Stimulated activated naive CD8-positive, alpha-beta T cell treated with anti-CD3 and anti-CD28 coated beads, Interleukin-15, Interleukin-2, amounts not matched to agents 100 U/mL and 50 U/mL, for 24 hours (primary cell): ENCODE measurements around the gene OPRM1.

Experiments
- ATAC-seq: fragments of 150-1000 bp; cut with Tn5 transposase; one replicate; pipeline ENCODE4 v1.10.0; 2021
- DNase-seq: peaks from one replicate; pipeline ENCODE4 v3.0.0; 2021

The OPRM1 gene

GRCh38 chr6:154206141-154206540, 167.1 kb downstream of the OPRM1 start:
- DNase-seq = no peak

DNA sequence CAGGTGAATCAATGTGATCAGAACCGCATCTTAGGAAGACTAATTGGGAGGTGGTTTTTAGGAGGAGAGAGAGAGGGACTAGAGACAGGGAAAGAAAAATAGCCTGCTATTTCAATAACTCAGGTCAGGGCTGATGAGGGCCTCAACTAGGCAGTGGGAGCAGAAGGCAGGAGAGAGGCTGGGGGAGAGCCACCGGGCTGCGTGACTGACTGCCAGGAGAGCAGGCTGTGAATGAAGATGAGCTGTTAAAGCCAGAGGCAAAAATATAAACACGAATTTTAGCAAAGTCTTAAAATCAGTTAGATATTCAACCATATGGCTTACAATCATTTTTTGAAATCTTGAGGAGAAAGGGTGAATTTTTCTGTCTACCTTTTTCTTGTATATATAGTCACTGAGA, 168.0 kb downstream of the OPRM1 start:
- ATAC-seq = no peak

More at GRCh38 chr6:154206141-154206540, 167.1 kb downstream of the OPRM1 start:
- no peak for ATAC-seq

DNA sequence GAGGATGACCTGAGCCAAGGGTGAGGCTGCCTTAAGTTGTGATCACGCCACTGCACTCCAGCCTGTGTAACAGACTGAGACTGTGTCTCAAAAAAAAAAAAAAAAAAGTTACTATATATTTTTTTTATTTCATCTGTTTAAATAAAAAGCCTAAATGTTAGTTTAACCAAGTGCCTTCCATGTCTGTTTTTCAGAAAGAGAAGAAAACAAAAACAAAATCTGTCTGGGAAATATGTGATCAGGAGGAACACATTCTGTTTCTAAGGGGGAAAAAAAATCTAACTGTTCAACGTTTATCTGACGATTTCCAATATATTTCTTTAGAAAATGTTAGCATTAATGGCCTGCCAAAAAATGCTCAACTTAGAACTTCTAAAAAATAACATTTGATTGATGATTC, 170.5 kb downstream of the OPRM1 start:
- DNase-seq (no peak), ATAC-seq (no peak)

More for the DNA sequence above, 168.0 kb downstream of the OPRM1 start:
- DNase-seq = no peak

DNA sequence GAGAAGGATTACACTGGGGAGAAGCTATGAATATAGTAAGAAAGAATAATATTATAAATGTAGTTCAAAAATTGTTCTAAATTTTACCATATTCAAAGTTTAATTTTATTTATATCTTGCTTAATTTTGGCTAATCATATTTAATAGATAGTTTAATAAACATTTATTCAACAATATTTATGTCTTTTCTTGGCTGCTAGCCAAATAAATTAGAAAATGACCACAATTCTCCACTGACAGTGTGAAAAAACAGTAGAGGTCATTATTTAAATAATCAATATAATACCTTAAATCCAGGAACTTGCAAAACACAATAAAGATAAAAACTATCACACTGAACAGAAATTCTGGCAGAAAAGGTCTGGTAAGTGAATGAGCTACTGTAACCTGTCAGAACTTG, 171.6 kb downstream of the OPRM1 start:
- ATAC-seq = no peak
- no peak for DNase-seq

DNA sequence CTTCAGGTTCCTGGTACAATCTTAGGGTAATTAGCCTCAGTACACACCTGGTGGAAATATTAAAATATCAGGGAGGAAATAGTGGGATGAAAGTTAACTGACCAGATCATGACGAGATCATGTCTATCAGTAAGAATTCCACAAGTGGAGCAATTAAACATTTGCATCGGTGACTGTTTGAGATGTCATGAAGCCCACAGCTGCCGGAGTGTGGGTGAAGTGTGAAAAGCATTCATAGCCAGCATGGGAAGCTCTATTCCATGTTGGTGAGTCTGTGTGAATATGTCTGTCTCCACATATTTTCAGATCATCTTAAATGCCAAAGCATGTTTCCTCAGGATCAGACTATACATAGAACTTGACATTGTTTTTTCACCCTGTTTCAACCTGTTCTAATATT, 174.7 kb downstream of the OPRM1 start:
- no peak for DNase-seq
- ATAC-seq = no peak

DNA sequence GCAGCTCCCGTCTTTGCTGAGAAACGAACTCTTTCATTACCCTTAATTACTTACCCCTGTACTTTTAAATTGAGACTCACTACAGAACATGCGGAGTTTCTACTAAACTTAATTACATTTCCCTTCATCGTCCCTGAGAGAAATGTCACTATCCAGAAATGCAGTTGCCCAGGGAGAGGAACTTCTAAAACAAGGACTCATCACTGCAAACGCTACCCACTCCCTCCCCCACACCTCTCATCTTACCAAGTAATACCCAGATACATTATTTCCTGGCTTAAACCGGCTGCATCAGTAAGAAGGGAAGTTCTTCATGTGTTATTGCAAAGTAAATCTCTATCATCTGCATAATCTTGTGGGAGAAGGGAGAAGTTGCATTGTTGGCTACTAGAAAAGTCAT, 179.3 kb downstream of the OPRM1 start:
- DNase-seq (no peak), ATAC-seq (peak; percentile 67)

- ATAC-seq (no peak), DNase-seq (no peak)
These were observed 179.7 kb downstream of the OPRM1 start for GRCh38 chr6:154218787-154219186.

DNA sequence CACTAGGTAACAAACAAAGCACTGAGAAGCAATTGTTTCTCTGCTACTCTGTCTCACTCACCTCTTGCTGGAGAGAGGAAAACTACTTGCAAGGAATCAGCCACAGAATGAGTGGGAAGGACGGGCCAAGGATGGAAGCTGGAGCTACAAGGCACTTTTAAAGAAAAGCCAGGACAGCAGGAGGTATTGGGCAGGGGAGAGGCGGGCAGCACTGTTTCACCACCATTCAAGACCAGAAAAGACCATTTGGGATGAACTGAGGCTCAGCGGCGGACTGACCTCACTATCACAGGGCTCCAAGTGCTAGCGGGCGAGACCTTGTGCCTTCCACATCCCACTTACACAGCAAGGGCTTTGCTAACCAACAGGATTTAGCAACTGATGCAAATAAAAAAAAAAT, 180.2 kb downstream of the OPRM1 start:
- ATAC-seq (no peak), DNase-seq (no peak)

DNA sequence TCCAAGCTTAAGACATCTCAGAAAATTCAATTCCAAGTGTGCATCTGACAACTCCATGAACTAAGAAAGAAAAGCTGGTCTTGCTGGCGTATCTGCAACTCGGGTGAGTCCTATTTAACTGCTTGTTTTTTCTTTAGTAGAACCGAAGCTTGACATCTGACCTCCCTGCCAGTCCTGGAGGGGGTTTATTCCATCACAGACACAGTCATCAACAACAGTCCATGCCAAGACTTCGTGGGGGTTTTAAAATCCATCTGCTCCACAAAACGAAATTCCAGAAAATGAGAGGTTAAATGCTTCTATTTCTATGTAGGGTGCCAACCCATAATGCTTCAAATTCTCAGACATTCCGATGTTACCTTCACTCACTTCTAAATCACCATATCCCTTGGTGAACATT, 183.7 kb downstream of the OPRM1 start:
- DNase-seq (no peak), ATAC-seq (no peak)

- DNase-seq = no peak
- ATAC-seq = peak; percentile 41
These were observed 184.3 kb downstream of the OPRM1 start for GRCh38 chr6:154223296-154223695.

DNA sequence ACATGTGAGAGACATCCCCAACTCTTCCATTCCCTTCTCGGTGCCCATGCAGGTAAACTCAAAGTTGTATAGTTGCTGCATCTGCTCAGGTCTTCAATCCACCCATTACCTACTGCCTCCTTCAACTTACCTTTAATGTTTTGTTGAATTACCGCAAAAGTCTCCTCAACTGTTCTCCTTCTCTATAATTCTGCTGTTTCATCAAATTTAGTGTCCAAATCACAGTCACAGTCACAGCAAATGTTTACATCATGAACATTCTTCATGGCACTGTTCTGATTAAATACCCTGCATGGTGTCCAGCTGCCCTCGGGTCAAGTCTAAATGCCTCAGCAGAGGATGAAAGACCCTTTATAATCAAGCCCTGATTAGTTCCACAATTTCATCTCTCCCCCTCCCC, 187.4 kb downstream of the OPRM1 start:
- DNase-seq = no peak
- no peak for ATAC-seq

DNA sequence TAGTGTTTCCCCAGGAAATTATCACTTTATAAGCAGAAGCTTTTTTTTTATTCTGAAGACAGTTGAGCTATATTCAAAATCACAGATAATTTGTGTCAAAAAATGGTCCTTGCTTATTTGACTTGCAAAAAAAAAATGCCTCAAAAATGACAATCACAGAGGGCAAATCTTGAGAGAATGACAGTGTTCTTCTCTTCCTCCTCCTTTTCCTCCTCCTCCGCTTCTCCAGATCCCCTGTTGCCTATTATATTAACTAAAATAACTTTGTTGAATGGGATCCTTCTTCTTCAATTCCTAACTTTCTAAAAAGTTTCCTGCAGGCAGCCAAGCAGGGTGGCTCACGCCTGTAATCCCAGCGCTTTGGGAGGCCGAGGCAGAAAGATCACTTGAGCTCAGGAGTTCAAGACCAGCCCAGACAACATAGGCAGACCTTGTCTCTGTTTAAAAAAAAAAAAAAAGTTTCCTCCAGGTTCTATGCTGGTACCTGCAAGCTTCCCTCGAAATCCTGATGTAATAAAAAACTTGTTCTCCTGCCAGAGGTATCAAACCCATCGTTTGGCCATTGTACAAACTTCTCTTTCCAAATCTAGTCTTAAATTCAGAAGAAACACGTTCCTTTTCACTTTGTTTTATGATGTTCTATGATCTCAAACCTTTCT, 189.0 kb downstream of the OPRM1 start:
- ATAC-seq = no peak

DNA sequence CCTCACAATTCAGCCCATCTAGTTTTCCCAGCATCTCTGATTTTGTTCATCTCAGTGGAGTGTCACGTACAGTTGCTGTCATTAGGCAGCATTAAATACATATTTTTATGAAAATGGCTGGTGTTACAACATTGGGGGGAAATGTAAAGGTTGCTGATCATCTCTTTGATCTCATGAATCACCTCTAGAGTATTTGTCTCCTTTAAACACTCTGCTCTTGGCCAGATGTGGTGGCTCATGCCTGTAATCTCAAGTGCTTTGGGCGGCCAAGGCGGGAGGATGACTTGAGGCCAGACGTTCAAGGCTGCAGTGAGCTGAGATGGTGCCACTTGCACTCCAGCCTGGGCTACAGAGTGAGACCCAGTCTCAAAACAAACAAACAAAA, 189.5 kb downstream of the OPRM1 start:
- no peak for DNase-seq
- ATAC-seq = no peak

More for the DNA sequence above, 189.0 kb downstream of the OPRM1 start:
- DNase-seq = no peak

GRCh38 chr6:154229786-154230185, 190.7 kb downstream of the OPRM1 start:
- ATAC-seq (peak; percentile 75), DNase-seq (peak; percentile 64)

GRCh38 chr6:154230393-154230792, 191.4 kb downstream of the OPRM1 start:
- DNase-seq = no peak
- no peak for ATAC-seq

DNA sequence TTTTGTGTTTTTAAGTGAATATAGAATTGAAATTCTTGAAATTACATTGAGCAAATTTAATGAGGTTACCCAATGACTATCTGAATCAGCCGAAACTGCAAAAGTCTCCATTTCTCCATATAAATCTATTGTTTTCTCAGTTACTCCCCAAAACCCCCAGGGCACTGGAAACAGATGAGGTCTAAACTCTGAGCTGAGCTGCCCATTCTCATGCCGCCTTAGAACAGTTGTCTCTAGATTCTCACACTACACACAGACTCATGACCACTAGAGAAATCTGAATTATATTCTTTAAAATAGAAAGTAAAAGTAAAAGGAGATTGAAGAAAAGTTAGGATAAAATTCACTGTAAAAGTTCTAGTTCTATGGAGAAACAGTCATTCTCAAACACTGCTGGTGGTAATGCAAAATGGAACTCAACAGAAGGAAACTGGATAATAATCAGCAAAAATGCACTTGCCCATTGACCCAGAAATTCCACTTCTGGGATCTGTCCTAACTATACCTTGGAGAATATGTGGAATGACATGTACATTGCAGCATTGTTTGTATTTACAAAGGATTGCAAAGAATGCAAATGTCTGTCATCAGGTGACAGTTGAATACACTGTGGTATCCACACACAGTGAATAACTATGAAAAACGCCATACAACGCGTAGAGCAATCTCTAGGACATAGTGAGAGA, 192.0 kb downstream of the OPRM1 start:
- ATAC-seq = no peak
- DNase-seq = no peak

DNA sequence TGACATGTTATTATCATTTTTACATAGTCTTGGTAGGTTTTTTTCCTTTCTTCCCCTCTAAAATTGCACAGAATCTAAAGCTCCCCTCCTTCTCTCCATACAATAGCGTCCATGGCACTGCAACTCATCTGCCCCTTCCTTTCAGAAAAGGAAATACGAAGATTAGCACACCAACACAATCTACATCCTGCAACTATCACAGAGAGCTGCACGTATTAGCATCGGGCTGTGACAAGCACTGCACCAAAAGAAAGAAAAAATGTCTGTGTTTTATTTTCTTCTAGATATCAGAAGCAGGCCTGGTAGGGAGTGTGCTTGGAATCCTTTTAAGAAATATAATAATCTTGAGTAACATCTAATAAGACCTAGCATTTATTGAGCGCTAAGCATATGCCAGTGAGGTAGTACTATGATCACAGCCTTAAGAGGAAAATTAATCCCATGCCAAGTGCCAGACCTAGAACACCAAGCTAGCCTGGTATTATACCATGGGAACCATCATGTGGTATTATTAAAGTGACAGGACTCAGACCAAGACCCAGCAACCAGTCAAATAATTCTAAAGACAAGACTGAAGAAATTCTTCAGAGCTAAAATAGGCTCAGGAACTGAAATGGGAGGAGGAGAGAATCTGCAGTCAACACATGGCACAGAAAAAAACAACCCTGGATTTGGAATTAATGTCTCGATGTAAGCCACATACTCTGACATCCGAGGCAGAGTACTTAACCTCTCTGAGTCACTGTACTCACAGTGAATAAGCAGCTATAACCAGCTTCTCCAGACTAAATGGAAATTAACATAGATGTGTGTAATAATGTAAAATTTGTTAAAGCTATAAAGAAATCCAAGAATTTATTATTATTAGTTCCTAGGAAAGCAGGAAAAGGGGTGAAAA, 193.2 kb downstream of the OPRM1 start:
- DNase-seq = no peak
- ATAC-seq = peak; percentile 78

DNA sequence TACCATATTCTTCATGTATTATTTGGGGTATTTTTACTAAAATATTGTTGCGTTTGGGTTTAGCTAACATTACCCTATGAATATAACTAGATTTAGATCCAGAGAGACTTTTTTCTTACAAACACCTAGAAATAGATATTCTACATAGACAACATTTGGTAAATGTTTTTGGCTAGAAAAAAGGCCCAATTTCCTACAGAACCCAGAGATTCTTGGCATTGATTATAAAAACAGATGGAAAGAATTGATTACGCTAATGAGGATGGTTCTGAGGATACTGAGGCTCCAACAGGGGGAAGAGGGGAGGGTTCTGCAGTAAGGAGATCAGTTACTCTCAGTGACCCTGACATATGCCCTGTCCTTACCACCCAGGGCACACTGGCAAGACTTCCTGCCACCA, 194.3 kb downstream of the OPRM1 start:
- DNase-seq (no peak), ATAC-seq (no peak)

DNA sequence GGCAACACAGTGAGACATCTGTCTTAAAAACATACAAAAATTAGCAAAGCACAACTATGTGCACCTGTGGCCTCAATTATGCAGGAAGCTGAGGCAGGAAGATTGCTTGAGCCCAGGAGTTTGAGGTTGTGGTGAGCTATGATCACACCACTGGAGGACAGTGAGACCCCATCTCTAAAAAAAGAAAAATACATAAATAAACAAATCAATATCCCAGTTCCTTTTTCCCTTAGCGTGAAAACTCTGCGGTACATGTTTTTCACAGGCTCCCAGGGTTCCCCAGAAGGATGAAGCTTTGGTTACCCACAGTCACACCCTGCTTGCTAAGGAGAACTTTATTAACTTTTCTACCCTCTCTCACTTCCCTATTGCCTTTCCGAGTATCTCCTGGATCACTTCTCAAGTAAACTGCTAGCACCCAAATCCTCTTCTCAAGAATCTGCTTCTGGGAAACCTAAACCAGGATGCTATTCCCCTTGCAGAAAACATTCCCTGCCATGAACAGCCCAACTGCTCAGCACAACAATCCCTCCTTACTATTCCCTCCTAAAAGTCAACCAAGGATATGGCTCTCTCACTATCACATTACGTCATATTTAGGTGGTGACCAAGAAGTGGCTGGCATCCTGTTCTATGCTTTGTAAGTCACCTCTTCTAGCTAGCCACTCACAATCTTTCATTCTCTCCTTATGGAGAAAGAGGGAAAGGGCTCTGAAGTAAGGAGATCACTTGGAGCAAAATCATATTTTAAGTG, 195.2 kb downstream of the OPRM1 start:
- ATAC-seq = no peak
- DNase-seq = no peak

- DNase-seq = no peak
- no peak for ATAC-seq
These were observed 197.7 kb downstream of the OPRM1 start for GRCh38 chr6:154236646-154237301.

DNA sequence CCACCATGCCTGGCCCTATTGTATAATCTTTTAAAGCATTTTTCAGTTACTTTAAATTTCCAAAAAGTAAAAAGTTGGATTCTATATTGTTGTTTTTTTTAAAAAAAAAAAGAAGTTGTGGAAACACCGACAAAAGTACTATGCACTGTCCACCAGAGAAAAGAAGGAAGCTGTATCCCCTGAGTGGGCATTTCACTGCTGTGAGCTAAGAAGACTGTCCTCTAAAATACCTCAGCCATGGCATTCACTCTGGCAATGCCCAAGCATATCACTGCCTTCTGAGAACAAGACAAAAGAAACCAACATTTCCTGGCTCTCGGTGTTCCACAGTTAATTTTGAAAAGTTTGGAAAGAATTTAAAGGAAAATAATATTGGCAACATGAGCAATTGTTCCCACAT, 199.8 kb downstream of the OPRM1 start:
- no peak for DNase-seq
- ATAC-seq = no peak

- DNase-seq (peak; percentile 44), ATAC-seq (peak; percentile 77)
These were observed 200.4 kb downstream of the OPRM1 start for GRCh38 chr6:154239392-154239791.
